ENCODE measurements around the gene GPC1.
A peak's percentile ranks its signal among the peaks of the same experiment; 100 is the strongest.

GPC1 gene

DNA sequence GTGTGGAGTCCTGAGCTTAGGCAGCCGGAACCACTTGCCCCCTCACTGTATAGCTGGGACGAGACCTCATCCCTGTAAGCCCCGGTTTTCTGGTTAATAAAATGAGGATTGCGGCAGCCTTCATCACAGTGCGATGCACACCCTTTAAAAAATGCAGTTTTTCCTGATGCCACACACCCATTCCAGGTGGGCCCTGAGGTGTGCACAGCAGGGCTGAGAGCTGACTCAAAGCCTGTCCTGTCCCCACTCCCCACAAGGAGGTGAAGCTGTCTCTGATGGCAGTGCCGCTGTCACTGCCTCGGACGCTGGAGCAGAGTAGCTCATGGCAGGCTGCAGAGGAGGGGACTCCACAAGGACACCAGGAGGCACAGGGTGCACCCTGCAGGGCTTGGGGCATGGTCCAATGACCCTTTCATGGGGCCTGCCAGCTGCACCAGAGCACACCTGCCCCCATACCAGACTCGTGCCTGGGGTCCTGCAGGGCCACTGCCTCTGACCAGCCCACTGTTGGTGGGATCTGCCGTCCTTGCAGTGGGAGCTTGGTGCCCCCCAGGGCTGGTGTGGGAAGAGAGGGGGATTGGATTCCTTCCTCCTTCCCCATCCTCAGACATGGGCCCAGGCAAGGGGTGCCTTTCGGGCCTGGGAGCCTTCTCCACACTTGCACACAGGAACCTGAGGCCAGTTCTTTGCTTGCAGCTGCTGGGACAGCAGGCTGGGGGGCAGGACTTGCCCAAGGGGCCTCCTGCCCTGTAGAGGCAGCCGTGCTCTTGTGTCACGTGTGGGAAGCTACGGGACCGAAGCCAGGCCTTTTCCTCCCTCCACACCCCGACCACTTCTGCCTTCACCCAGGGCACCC is 22.8 kb downstream of the GPC1 start:
- DNase-seq = no peak

DNA sequence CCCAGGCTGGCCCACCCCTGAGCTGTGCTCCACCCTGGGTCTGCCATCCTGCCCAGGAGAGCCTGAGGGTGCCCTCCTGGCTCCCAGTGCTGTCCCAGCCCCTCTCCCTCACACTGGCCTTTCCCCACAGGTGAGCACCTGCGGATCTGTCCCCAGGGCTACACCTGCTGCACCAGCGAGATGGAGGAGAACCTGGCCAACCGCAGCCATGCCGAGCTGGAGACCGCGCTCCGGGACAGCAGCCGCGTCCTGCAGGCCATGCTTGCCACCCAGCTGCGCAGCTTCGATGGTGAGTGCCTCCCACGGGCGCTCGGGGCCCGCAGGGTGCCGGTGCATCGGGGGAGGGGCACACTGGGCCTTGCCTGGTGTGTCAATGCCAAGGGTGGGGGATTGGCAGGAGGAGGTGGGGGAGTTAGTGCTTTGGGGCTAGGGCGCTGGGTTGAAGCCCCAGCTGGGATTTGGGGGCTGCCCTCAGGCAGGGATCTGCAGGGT is 23.5 kb downstream of the GPC1 start:
- no peak for DNase-seq

DNA sequence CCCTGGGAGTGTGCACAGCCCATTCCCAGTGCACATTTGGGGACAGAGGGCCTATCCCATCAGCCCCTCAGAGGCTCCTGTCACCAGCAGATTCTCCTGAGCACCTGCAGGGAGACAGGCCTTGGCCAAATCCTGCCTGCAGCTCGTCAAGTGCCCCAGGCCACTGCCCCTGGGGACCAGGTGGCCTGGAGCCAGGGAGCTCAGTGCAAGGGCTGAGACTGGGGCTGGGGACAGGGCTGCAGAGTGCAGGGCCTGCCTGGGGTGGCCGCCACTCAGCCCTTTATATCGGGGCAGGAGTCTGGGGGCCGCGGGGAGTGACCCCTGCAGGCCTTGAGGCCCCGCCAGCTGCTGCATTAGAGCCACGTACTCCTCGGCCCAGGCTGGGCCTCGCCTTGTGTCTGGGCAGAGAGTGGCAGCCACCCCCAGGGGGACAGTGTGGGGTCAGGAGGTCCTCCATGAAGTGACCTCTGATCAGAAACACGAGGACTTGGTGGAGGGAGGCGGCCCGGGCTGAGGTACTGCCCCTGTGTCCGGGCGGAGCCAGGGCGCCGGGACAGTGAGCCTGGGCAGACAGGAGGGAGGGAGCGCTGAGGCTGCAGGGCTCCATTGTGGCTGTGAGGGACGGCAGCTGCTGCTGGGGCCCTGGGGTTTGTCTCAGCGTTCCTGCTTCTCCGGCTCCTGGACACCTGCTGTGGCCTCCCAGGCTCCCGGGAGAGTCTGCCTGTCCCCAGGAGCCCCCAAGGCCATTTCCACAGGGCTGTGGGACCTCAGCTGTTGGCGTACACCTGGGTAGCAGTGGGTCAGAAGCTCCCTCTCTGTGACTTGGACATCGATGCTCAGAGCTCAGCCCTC is 24.2 kb downstream of the GPC1 start:
- DNase-seq = no peak

DNA sequence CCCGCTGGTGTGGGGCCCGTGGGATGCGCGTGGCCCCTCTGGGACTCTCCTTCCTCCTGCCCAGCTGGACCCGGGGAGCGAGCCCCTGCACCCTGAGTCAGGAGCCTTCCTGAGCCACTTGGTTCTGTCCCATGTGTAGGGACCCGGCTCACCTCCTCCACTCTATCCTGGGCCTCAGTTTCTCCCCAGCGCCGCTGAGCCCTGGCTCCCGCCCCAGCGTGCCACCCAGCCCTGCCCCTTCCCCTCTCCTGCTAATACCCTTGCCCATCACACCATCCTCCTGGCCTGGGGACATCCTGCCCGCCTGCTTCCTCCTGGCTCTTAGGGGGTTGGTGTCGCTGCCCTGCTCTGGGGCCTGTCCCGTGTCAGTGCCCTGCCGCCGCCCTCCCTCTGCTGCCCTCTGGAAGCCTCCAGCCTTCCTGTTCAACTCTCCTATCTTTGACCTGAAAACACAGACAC is 24.8 kb downstream of the GPC1 start:
- no peak for DNase-seq

DNA sequence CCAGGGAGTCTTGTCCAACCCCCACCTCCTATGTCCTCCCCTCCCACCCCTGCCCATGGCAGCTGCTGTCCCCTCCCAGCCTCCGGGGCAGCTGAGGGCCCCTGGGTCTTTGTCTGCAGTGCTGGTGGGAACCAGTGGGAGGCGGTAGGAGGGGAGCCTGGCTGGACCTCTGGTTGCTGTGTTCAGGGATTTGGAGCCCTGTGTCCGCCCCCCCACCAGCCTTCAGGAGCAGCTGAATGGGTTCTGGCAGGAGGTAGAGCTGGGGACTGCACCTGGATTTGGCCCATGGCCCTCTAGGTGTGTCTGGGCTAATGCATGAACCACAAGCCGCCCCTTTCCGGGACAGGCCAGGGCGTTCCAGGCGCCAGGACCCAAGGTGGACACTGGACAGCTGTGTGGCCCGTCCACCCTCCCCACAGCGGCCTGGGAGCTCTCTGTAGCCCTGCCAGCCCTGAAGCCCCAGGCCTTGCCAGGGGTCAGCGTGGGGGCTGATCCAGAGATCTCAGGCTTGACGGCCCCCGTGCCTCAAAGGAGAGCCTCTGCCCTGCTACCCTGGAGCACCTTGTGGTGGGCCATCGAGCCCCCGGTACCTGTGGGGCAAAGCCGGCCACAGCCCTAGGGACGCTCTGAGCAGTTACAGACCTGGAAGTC is 25.4 kb downstream of the GPC1 start:
- no peak for DNase-seq

DNA sequence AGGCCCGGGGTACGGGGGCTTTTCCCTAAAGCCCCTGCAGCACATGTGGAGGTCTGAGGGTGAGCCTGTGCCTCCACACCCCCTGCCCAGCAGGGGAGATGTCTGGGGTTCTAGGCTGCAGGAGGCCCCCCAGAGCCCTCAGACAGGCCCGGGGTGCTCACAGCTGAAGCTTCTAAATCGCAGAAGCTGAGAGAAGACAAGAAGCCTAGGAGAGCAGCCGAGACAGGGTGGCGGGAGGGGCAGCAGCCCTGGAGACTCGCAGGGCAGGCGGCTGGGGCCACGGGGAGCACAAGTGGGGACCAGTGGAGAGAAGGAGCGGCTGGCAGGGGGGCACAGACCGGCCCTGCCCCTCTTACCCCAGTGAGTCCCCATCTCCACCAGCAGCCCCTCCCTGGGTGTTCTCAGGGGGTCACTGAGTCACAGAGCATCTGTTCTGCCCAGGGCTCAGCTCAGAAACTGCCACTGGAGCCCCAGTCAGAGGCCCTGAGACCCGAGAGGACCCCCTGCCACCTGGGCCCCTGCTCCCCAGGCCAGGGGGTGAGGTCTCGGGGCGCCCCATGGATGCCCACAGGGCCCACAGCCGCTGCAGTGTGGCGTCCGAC is 26.1 kb downstream of the GPC1 start:
- DNase-seq = no peak

DNA sequence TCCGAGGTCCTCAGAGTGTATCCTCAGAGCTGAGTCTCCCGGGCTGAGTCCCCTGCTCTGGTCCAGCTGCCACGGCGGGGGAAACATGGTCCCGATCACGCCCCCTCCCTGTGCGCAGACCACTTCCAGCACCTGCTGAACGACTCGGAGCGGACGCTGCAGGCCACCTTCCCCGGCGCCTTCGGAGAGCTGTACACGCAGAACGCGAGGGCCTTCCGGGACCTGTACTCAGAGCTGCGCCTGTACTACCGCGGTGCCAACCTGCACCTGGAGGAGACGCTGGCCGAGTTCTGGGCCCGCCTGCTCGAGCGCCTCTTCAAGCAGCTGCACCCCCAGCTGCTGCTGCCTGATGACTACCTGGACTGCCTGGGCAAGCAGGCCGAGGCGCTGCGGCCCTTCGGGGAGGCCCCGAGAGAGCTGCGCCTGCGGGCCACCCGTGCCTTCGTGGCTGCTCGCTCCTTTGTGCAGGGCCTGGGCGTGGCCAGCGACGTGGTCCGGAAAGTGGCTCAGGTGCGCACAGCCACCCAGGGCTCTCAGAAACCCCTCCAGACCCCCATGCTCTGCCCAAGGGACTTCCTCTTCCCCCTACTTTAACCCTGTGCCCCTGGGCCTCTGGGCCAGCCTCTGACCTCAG is 26.7 kb downstream of the GPC1 start:
- DNase-seq = no peak

DNA sequence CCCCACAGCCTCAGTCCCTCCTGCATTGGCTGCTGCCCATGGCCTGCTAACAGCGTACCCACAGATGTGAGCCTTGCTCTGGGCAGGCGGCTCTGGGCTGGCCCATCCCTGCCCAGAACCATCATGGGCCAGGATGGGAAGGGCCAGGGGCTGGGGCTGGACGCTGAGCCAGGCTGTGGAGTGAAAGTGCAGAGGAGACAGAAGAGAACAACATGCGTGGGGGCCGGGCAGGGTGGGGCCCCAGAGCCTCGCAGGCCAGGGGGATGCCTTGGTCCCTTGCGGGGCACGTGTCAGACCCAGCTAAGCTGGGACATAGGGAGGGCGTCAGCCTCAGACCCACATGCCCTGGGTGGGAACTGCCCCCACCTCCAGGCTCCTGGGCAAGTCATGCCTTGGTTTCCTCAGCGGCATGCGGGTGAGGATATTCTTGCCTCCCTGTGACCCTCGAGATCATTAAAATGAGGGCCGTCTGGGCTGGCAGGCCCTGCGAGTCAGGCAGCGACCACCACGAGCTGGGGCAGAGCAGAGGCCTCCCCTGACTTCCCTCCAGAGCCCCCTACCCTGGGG is 27.3 kb downstream of the GPC1 start:
- DNase-seq = no peak

DNA sequence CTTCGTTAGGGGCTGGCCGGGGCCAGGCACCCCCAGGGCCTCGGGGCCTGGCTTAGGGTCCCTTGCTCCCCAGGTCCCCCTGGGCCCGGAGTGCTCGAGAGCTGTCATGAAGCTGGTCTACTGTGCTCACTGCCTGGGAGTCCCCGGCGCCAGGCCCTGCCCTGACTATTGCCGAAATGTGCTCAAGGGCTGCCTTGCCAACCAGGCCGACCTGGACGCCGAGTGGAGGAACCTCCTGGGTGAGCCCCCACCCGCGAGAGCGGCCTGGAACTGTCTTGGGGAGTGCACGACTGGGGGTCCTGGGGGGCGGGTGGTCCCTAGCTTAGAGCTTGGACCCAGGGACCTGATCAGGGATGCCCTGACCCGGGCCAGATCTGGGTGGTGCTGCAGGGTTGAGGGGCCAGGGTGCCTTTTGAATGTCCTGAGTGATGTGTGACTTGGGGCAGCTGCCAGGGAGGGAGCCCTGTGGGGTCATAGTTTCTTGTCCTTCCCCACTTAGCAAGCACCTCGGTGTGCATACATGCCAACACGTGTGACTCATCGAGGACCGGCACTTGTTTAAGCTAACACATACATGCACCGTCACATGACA is 27.9 kb downstream of the GPC1 start:
- DNase-seq = no peak

DNA sequence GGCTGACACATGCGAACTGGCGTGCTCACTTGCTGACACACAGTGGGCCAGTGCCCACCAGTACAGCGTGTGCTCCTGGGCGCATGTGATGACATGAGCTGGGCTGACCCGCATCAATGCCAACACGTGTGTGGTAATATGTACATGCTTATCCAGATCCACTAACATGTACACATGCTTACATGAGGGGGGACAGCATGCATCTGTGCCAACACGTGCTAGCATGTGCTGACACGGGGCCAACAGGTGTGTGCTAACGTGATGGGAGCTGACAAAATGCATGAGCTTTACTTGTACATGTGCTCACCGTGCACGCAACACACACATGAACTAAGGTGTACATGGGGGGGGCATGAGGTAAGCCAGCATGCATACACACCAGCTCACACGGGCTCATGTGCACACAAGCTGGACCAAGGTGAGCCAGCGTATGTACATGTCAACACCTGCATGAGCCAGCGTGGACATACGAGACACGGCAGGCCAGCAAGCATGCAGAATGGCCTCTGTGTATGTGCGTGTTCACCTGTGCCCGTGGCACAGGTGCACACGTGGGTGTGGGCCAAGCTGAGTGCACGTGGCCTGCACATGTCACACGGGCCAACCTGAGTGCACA is 28.5 kb downstream of the GPC1 start:
- DNase-seq = no peak

DNA sequence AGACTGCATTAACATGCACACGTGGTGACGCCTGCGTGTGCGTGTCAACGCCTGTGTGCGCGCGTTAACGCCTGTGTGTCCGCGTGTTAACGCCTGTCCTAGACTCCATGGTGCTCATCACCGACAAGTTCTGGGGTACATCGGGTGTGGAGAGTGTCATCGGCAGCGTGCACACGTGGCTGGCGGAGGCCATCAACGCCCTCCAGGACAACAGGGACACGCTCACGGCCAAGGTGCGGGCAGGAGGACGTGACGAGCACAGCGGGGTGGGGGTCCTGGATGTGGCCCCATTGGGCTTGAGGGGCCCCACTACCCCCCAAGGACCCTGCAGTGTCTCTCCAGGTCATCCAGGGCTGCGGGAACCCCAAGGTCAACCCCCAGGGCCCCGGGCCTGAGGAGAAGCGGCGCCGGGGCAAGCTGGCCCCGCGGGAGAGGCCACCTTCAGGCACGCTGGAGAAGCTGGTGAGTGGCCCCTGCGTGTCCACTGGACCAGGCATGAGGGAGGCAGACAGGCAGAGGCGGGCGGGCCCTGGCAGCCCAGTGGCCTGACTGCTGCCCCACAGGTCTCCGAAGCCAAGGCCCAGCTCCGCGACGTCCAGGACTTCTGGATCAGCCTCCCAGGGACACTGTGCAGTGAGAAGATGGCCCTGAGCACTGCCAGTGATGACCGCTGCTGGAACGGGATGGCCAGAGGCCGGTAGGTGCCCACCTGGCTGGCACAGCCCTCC is 29.2 kb downstream of the GPC1 start:
- no peak for DNase-seq

DNA sequence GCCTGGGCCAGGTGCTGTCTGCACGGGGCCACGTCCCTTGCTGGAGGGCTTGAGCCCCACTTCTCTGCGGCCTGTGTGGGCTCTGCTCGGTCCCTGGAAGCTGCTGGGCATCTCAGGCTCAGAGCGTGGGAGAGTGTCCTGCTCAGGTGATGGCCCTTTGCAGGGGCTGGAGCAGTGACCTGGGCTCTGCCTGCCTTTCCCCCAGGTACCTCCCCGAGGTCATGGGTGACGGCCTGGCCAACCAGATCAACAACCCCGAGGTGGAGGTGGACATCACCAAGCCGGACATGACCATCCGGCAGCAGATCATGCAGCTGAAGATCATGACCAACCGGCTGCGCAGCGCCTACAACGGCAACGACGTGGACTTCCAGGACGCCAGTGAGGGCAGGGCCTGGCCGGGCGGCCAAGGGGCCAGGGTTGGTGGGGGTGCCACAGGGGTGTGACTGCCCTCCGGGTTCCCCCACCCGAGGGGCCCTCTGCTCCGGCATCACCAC is 29.9 kb downstream of the GPC1 start:
- no peak for DNase-seq

DNA sequence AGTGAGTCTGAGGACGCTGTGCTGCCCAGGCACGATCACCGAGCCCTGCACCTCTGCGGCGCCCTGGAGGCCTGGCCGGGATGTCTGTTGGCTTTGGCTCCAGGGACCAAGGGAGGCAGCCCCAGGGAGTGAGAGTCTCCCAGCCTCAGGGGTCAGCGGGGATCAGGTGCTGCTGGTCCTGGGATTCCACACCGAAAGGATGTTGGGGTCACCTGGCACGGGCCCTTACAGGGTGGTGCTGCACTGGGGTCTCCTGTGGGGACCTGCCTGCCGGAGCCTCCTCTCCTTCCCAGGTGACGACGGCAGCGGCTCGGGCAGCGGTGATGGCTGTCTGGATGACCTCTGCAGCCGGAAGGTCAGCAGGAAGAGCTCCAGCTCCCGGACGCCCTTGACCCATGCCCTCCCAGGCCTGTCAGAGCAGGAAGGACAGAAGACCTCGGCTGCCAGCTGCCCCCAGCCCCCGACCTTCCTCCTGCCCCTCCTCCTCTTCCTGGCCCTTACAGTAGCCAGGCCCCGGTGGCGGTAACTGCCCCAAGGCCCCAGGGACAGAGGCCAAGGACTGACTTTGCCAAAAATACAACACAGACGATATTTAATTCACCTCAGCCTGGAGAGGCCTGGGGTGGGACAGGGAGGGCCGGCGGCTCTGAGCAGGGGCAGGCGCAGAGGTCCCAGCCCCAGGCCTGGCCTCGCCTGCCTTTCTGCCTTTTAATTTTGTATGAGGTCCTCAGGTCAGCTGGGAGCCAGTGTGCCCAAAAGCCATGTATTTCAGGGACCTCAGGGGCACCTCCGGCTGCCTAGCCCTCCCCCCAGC is 30.5 kb downstream of the GPC1 start:
- DNase-seq = no peak

DNA sequence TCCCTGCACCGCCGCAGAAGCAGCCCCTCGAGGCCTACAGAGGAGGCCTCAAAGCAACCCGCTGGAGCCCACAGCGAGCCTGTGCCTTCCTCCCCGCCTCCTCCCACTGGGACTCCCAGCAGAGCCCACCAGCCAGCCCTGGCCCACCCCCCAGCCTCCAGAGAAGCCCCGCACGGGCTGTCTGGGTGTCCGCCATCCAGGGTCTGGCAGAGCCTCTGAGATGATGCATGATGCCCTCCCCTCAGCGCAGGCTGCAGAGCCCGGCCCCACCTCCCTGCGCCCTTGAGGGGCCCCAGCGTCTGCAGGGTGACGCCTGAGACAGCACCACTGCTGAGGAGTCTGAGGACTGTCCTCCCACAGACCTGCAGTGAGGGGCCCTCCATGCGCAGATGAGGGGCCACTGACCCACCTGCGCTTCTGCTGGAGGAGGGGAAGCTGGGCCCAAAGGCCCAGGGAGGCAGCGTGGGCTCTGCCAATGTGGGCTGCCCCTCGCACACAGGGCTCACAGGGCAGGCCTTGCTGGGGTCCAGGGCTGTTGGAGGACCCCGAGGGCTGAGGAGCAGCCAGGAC is 31.2 kb downstream of the GPC1 start:
- peak; percentile 0 for DNase-seq

DNA sequence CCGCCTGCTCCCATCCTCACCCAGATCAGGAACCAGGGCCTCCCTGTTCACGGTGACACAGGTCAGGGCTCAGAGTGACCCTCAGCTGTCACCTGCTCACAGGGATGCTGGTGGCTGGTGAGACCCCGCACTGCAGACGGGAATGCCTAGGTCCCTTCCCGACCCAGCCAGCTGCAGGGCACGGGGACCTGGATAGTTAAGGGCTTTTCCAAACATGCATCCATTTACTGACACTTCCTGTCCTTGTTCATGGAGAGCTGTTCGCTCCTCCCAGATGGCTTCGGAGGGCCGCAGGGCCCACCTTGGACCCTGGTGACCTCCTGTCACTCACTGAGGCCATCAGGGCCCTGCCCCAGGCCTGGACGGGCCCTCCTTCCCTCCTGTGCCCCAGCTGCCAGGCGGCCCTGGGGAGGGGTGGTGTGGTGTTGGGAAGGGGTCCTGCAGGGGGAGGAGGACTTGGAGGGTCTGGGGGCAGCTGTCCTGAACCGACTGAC is 31.7 kb downstream of the GPC1 start:
- peak; percentile 0 for DNase-seq

DNA sequence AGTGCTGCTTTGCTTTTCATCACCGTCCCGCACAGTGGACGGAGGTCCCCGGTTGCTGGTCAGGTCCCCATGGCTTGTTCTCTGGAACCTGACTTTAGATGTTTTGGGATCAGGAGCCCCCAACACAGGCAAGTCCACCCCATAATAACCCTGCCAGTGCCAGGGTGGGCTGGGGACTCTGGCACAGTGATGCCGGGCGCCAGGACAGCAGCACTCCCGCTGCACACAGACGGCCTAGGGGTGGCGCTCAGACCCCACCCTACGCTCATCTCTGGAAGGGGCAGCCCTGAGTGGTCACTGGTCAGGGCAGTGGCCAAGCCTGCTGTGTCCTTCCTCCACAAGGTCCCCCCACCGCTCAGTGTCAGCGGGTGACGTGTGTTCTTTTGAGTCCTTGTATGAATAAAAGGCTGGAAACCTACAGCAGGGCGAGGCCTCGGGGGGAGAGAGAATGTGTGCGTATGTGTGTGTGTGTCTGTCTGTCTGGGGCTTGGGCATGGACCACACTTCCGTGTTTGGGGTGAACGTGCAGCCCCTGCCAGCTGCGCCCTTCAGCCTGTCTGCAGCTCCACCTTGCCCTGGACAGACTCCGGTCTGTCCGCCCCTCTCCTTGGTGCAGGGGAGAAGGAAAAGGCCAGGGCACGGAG is 32.3 kb downstream of the GPC1 start:
- peak; percentile 0 for DNase-seq

DNA sequence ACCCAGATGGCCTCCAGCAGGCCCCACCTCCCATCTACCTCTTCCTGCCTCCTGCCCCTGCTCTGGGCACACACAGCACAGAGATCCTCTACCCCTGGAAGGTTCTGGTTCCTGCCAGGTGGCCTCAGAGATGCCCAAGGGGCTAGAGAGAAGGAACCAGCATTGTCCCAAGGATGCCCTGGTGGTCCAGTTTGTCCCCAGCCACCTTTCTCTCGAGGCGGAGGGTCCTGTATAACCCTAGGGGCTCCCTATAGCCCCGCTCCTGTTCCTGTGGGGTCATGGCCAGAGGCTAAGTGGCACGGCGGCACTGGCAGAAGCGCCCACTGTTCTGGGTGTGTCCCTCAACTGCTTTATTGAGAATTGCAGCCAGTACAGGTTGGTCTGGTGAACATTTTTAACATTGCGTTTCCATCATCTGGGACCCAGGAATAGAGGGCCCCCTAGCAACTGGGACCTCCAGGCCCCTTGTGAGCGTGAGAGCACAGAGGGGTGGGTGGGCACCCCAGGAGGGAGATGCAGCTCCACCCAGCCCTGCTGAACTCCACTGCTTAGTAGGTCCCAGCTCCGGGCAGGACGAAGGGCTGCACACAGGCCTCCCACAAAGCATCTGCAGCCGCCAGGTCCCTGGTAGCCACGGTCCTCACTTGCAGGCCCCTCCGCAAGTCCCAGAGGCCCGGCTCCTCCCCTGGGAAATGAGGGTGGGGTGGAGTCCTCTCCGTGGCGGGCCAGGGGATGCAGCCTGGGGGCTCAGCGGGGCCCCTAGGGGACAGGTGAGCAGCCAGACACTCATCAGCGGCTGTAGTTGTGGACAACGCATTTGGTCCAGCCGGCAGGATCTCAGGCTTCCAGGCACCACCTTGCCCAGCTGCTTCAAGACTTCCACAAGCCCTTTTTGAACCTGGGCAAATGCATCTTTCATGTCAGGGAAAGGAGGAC is 33.1 kb downstream of the GPC1 start:
- no peak for DNase-seq
